HG03571 (cell line): ENCODE measurements around the gene SYNJ2.

ENCODE experiments used
- ATAC-seq: cut with Tn5 transposase; IDR thresholded peaks from one replicate; pipeline ENCODE4 v1.9.1; 2021; ENCODE audit not compliant: unreplicated experiment

The SYNJ2 gene

DNA sequence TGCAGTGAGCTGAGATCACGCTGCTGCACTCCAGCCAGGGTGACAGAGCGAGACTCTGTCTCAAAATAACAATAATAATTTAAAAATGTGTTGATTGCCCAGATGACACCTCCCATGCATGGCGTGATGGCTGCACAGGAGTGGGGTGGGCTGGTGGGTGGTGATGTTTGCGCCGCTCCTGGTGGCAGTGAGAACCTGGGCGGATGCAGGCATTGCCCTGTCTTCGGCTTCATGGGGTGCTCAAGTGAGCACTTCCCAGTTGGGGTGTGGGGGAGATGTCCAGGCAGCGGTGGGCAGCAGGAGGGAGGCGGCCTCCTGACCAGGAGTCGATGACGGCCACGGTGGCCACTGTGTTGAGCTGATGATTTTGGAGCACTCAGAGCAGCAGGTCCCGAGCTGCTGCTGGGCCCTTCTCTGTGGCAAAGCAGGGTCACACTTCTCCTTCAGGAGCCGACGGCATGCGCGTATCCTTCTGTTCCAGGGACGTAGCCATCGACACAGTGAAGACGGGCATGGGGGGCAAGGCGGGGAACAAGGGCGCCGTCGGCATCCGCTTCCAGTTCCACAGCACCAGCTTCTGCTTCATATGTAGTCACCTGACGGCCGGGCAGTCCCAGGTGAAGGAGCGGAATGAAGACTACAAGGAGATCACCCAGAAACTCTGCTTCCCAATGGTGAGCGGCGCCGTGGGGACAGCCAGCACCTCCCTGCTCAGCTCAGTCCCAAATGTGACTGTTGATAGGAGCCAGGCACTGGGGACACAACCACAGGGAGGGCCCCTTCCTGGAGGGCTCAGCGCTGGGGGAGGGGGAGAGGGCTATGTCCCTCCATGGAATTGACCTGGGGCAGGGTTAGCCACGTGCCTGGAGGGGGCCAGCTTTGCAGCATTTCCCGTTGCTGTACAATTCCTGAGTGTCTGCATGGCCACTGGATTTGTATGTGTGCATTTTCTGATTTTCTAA, 89.7 kb downstream of the SYNJ2 start:
- ATAC-seq: no peak

DNA sequence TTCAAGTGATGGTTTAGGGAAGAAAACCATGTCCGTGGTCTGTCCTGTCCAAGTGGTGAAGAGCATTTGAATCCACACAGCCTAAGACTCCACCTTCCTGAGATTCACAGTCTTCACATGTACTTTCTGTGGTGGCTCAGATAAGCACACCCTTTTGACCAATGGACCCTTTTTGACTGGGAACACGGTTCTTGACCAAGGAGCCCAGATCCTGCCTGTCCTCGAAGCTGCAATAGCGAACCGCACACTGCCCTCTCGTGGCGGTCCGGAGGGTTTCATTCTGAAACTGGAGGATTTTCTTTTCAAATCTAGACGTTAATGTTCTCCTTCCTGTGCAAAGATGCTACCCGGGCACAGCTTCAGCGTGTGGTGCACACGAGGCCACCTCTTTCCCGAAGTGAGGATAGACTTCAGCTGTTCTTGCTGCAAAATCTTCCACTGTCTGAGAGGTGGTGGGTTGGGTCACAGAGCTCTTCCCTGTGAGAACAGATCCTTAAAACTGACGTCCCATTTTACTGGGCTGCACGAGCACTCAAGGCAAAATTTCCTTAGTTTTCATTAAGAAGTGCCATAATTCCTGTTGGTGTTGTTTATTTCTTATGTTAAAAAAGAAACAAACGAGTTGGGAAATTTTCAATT, 90.5 kb downstream of the SYNJ2 start:
- no peak for ATAC-seq

DNA sequence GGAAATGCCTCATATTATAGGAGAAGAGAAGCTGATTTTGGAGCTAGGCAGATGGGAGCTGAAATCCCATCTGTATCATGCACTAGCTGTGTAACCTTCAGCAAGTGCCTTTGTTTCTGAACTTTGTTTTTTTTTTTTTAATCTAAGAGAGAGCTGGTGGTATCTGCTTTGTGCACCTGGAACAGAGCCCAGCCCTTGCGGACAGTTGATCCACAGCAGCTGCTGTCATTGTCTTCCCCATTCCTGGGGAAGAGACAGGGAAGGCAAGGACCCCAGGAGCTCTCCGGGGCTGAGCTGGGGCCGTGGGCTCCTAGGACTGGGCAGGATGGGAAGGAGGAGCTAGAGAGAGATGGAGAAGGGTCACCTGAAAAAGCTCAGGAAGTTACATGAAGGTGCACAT, 92.1 kb downstream of the SYNJ2 start:
- ATAC-seq: no peak

DNA sequence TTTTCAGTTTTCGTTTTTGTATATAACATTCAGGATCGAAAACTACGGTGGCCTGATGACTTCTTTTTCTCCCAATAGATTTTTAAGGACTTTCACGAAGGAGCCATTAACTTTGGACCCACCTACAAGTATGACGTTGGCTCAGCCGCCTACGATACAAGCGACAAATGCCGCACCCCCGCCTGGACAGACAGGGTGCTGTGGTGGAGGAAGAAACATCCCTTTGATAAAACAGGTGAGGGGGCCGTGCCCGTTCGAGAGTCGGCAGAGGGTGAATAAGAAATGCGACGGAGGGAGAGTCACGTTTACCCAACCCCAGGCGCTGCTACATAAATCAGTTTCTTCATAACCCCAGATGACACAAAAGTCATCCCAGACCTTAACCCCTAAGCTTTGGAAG, 94.9 kb downstream of the SYNJ2 start:
- ATAC-seq: no peak

DNA sequence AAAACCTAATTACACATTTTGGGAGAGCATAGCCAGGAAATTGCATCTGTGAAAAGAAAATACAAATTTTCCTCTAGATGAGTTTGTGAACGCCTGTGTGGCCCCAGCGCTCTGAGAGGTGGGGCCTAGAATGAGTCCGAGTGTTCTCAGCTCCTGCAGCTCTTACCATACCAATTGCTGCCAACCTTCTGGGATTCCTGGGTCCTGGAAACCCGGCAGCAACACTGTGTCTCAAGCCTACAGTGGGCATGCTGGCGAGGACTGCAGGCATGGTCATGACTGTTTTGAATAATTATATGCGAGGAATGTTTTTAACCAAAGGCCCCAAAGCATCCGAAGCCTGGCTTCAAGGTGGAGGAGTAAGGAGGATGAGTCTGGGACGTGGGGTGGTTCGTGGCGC, 96.0 kb downstream of the SYNJ2 start:
- ATAC-seq: no peak

DNA sequence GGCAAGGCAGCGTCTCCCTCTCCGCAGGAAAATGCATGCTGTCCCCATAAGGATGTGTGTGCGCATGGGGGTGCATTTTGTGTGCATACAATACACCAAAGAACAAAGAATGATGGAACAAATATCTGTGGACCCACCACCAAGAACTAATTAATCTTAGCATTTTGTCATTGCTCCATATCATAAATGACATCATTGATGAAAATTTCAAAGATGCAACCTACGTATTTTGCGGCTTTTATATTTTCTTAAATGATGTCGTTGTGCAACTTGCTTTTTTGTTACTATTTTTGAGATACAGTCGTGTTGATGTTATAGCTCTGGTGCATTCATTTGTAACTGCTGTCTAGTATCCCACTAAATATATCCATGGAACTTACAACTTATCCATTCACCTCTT, 96.7 kb downstream of the SYNJ2 start:
- ATAC-seq: no peak

DNA sequence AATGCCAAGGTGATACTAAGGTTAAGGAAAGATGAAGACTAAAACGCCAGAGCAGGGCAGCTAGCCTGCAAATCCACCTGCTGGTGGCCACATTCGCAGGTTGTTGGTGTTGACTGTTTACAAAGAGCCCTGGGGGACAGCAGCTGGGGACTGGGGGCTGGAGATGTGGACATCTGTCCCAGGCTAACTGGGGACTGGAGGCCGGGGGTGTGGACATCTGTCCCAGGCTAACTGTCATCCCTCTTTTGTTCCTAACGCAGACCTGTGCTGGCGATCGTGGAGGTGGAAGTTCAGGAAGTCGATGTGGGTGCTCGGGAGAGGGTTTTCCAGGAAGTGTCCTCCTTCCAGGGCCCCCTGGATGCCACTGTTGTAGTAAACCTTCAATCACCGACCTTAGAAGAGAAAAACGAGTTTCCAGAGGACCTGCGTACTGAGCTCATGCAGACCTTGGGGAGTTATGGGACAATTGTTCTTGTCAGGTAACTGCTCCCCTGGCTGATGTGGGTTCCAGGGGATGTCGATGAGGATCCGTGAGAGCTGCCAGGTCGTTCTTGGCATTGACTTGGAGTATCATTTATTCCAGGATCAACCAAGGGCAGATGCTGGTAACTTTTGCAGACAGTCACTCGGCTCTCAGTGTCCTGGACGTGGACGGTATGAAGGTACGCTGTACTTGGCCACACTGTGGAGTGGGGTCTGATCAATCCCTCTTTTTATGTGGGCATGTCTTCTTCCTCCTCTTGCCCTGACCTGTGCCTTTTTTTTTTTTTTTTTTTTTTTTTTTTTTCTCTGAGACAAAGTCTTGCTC, 99.4 kb downstream of the SYNJ2 start:
- no peak for ATAC-seq

DNA sequence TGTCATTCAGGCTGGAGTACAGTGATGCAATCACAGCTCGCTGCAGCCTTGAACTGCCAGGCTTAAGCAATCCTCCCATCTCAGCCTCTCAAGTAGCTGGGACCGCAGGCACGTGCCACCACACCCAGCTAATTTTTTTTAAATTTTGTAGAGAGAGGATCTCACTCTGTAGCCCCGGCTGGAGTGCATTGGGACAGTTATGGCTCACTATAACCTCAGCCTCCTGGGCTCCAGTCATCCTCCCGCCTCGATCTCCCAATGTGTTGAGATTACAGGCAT, 99.9 kb downstream of the SYNJ2 start:
- ATAC-seq: no peak

DNA sequence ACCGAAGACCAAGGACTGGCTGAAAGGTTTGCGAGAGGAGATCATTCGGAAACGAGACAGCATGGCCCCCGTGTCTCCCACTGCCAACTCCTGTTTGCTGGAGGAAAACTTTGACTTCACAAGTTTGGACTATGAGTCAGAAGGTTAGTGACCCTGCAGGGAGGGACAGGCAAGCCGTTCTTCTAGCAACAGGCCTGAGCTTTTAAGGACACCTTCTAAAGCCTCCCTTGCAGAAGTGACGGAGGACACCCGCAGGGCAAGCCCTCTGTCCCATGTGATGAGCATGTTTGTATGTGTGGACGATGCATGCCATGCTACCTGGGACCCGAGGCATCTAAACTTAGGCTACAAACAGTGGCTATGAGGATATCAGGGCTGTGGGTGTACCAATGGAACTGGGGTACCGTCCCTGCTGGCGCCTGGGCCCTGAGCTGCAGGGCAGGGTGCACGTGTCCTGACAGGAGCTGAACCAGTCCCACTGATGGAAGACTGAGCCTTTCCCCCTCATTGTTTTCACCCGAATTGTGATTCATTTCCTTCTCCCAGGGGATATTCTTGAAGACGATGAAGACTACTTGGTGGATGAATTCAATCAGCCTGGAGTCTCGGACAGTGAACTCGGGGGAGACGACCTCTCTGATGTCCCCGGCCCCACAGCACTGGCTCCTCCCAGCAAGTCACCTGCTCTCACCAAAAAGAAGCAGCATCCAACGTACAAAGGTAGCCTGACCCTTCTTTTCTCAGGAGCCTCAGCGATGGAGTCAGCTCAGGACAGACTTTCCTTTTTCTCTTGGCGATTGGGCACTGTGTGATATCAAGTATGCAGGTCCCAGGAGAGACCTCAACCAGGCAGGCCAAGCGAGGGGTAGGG, 102.0 kb downstream of the SYNJ2 start:
- ATAC-seq: no peak

DNA sequence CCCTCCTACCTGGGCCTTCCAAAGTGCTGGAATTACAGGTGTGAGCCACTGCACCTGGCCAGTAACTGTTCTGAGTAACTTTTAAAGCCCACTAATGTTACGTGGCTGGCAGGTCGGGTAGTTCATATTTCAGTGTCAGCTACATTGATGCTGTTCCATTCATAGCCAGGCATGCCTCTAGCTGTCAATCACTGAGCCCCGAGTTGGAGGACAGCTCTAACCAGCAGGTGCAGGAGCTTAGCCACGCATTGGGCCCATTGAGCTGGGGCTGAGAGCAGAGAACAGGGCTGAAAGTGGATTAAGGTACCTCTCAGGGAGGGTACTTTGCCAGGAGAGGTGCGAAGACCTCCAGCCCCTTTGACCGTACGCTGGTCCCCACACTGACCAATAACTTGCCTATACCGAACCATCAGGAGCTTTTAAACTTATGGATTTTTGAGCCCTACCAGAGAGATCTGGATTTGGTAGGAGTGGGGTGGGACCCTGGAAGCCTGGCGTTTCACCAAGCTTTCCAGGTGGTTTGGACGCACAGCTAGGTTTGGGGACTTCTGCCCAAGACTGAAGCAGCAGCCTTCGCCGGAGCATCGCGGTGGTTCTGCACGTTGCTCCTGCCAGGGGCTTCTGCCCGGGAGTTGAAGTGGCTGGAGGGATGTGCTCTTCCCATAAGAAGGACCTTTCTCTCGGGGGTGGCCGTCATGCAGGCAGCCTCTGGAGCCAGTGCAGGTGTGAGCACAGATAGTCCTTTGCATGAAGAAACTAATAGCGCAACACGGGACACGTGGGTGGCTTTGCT, 103.8 kb downstream of the SYNJ2 start:
- no peak for ATAC-seq

DNA sequence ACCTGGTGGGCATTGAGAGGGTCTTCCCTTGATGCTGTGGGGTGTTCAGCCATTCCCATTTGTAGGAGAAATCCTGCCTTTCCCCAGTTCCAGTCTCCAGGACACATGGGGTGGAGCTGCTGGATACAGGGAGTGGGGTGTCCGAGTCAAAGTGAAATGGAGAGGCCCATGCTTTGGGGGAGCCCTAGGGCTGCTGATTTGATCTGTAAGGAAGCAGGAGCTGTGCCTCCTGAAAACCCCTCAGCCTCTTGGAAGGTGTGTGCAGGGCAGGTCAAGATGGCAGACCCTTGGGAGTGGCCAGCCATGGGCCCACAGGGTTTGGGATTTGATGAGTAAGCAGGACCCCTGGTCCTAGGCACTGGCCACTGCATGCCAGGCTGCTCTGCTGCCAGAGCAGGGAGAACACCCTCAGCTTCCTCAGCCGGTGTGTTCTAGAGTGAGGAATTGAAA, 104.4 kb downstream of the SYNJ2 start:
- ATAC-seq: no peak

DNA sequence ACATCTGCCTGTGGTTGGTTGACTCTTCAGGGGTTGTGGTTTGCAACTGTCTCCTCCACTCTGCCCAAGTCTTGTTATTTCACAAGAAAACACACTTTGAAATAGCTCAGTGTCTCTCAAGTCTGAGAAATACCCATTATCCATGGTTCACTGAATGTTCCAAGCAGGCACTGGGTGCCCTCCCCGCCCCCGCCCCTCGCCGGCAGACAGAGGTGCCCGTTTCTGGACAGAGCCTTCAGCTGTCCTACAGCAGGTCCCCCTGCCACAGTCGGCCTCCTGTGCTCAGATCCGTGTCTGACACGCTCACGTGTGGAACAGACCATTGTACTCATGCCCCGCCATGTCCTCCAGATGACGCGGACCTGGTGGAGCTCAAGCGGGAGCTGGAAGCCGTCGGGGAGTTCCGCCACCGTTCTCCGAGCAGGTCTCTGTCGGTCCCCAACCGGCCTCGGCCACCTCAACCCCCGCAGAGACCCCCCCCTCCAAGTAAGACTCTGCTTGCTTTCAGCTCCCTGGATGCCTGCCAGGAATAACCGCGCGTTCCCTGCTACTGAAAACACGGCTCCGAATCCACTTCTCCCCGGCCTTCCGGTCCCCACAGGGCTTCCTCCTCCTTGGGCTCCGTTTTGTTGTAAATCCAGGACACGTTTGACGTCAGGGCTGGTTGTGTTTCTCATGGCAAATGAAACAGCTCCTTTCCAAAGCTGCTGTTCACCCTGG, 105.0 kb downstream of the SYNJ2 start:
- ATAC-seq: no peak

DNA sequence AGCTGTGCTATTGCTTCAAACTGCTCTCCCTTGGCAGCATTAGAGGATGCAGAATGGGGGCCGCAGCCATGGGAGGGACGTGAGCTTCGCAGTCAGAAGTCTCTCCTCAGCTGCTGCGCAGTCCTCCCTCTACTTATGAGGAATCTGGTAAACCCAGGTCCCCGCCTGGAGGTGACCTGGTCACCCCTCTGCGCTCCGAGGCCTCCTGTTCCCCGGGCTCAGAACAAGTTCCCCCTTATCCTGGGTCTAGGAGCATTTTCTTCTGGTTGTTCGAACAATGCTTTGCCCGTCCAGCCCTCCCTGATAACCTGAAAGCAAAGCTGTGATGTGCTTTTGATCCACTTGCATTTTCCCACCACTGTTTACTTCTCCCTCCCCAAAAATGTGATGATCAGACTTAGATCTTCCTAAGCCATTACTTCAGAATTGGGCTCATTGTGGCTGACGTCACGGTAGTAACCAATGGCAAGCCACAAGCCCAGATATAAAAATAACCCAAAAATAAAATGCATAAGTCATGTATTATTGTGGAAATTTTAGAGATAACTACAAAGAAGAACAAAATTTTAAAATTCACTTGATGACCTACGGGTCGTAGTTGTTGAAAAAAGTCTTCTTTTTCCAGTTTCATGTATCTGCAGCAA, 105.7 kb downstream of the SYNJ2 start:
- no peak for ATAC-seq

DNA sequence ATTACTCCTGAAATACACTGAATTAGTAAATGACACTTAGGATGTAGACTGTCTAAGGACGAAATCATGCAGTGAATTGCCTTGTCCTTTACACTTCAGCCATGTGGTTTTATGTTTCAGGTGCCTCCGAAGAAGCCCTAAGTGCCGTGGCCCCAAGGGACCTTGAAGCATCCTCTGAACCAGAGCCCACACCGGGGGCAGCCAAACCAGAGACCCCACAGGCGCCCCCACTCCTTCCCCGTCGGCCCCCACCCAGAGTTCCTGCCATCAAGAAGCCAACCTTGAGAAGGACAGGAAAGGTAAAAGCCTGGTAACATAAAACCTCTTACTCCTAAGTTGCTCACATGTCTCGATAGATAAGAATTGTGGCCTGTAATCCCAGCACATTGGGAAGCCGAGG, 111.1 kb downstream of the SYNJ2 start:
- no peak for ATAC-seq

DNA sequence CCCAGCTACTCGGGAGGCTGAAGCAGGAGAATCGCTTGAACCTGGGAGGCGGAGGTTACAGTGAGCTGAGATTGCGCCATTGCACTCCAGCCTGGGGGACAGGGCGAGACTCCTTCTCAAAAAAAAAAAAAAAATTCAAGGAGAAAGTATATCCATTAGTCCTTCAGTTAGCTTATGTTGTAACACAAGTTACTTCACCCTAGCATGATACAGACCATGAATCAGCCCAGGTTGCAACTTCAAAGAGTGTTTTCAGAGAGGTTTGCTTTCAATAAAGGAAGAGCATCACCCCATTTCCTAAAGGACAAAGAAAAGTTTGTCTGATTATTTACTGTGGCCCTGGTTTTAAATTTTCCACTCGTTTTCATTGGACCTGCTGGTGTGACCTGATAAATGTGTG, 113.4 kb downstream of the SYNJ2 start:
- ATAC-seq: no peak

DNA sequence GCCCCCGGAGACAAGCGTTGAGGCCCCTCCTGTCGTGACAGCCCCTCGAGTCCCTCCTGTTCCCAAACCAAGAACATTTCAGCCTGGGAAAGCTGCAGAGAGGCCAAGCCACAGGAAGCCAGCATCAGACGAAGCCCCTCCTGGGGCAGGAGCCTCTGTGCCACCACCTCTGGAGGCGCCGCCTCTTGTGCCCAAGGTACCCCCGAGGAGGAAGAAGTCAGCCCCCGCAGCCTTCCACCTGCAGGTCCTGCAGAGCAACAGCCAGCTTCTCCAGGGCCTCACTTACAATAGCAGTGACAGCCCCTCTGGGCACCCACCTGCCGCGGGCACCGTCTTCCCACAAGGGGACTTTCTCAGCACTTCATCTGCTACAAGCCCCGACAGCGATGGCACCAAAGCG, 114.0 kb downstream of the SYNJ2 start:
- no peak for ATAC-seq

DNA sequence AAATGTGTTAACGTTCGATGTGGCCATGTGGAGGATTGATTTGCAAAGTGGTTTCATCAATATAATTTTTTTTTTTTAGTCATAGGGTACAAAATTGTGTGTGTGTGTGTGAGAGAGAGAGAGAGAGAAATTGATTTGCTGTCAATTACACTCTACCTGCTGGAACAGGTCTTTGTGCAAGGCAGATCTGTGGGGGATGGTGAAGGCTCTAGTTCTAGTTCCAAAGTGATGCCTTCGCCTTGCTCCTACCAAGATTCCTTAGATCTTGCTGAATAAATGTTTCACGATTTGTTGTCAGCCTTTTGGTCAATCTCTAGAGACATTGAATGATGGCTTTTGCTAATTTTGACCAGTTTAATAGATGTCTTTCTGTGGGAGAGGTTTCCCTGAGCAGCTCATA, 121.6 kb downstream of the SYNJ2 start:
- no peak for ATAC-seq

DNA sequence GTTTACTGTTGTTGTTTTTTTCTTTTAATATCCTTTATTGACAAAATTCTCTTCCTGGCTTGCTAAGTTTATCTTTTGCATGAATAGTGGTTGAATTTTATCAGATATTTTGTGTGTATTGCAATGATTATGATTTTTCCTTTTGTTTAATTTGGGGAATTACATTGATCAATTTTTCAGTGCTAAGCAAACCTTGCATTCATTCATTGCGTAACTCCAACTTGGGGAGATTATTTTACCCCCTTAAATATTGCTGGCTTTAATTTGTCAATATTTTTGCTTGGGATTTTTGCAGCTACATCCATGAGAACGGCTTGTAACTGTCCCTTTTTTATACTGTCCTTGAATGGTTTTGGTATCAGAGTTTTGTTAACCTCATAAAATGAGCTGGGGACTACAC, 123.0 kb downstream of the SYNJ2 start:
- ATAC-seq: no peak

DNA sequence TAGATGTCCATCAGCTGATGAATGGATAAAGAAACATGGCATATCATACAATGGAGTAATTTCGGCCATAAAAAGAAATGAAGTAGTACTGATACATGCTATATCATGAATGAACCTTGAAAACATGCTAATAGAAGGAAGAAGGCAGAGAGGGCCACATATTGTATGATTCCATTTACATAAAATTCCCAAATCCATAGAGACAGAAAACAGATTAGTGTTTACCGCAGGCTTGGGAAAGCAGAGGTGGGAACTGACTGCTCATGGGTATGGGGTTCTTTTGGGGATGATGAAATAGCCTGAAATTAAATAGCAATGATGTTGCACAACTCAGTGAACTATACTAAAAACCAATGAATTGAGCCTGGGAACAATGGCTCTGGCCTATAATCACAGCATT, 128.1 kb downstream of the SYNJ2 start:
- no peak for ATAC-seq
